HepG2 (cell line): ENCODE measurements around the gene YIF1B. TPM values are rescaled to one million over a fixed set of nuclear protein-coding genes. Genes with fewer than 3 reads are reported as not detected.

Experiments
- ATAC-seq: fragments of 200-7000 bp; cut with Tn5 transposase; 3 replicates; pipeline ENCODE4 v1.9.1; 2020; ENCODE audit warnings: mild to moderate bottlenecking, moderate library complexity
- BruUV-seq: library from RNA; stranded (reverse); fragments of 400-500 nt; replicated peaks from 2 replicates; lab custom pipeline; 2021; lab: Mats Ljungman, UMichigan
- CTCF ChIA-PET: fragments of 300-600 bp; formaldehyde crosslinking; extraction: SDS; loops from one replicate; lab custom pipeline; 2021; ENCODE audit warnings: low total read pairs, inconsistent platforms, low intra/inter-chr PET ratio; lab: Yijun Ruan, JAX
- POLR2A ChIA-PET: fragments of 350-600 bp; sonication (Branson Sonifier 250); formaldehyde crosslinking; loops from one replicate; lab custom pipeline; 2020; ENCODE audit warnings: antibody characterized with exemption, inconsistent platforms; lab: Yijun Ruan, JAX
- DNase-seq: peaks from one replicate; pipeline ENCODE4 v3.0.0-alpha.2; 2015; ENCODE audit warnings: low spot score
- FAIRE-seq: peaks from 3 replicates; lab custom pipeline; 2011; peaks lifted over from hg19 to GRCh38; lab: Jason Lieb, UNC
- H2AFZ ChIP-seq: one replicate; pipeline ENCODE4 v1.6.1; 2011; ENCODE audit warnings: low read length, inconsistent platforms
- H3K27ac ChIP-seq: fragments of 300-600 bp; 3 replicates; pipeline ENCODE4 v1.8.0; 2011; ENCODE audit warnings: mixed run types, mild to moderate bottlenecking, mixed read lengths, low read length, inconsistent platforms; ENCODE audit not compliant: insufficient read depth; ENCODE audit errors: extremely low read length
- H3K27me3 ChIP-seq, 2 experiments: fragments of 200-600 bp in 1 of 2; 2 replicates in 1 of 2; 3 replicates in 1 of 2; pipeline versions ENCODE4 v1.6.0 to v1.8.0; 2011; ENCODE audit warnings: low read length in 2 of 2, mild to moderate bottlenecking in 2 of 2, moderate library complexity in 2 of 2, inconsistent platforms in 1 of 2; ENCODE audit not compliant: insufficient read depth in 2 of 2, control insufficient read depth in 1 of 2
- H3K36me3 ChIP-seq, 2 experiments: fragments of 200-600 bp in 1 of 2; replicated peaks in 1 of 2; 2 replicates in 1 of 2; 3 replicates in 1 of 2; pipeline versions ENCODE4 v1.5.1 to v1.8.0; 2011; ENCODE audit warnings: low read length in 2 of 2, inconsistent platforms in 1 of 2; ENCODE audit not compliant: insufficient read depth in 2 of 2, control insufficient read depth in 1 of 2
- H3K4me1 ChIP-seq: 2 replicates; pipeline ENCODE4 v1.5.1; 2012; ENCODE audit warnings: low read length, inconsistent platforms; ENCODE audit not compliant: insufficient read depth
- H3K4me2 ChIP-seq: 2 replicates; pipeline ENCODE4 v1.6.0; 2011; ENCODE audit warnings: low read depth, low read length, inconsistent platforms
- H3K4me3 ChIP-seq, 3 experiments: fragments of 200-600 bp in 1 of 3; sonication (generic), shearing (Covaris generic) in 1 of 3; replicated peaks in 1 of 3; 2 replicates each; pipeline ENCODE4 v1.5.1; 2011 to 2016; ENCODE audit warnings: low read length in 3 of 3, inconsistent platforms in 2 of 3, low read depth in 2 of 3, mild to moderate bottlenecking in 2 of 3, control low read depth in 1 of 3, mixed read lengths in 1 of 3; ENCODE audit not compliant: insufficient read depth in 1 of 3
- H3K79me2 ChIP-seq: one replicate; pipeline ENCODE4 v1.6.1; 2011; ENCODE audit warnings: low read length, inconsistent platforms; ENCODE audit not compliant: insufficient read depth
- H3K9ac ChIP-seq: 2 replicates; pipeline ENCODE4 v1.6.0; 2011; ENCODE audit warnings: mild to moderate bottlenecking, low read depth, low read length, inconsistent platforms; ENCODE audit not compliant: insufficient read depth
- H3K9me3 ChIP-seq: 2 replicates; pipeline ENCODE4 v1.5.1; 2012; ENCODE audit warnings: mild to moderate bottlenecking, low read length
- H4K20me1 ChIP-seq: 2 replicates; pipeline ENCODE4 v1.6.0; 2011; ENCODE audit warnings: inconsistent platforms, mild to moderate bottlenecking, low read length, moderate library complexity; ENCODE audit not compliant: insufficient read depth
- AGO1 ChIP-seq: fragments of 200-400 bp; formaldehyde crosslinking; IDR thresholded peaks from 2 replicates; pipeline ENCODE4 v1.6.1; 2017; ENCODE audit warnings: mild to moderate bottlenecking, low read depth, low read length, moderate library complexity; ENCODE audit not compliant: poor library complexity, severe bottlenecking
- AGO2 ChIP-seq: fragments of 200-400 bp; formaldehyde crosslinking; optimal IDR thresholded peaks from 2 replicates; pipeline ENCODE3; 2017; ENCODE audit warnings: mild to moderate bottlenecking, low read depth, low read length, moderate library complexity
- DNMT1 ChIP-seq: sonication (generic); formaldehyde crosslinking; IDR thresholded peaks from 2 replicates; pipeline ENCODE4 v1.5.1; 2020; ENCODE audit warnings: mild to moderate bottlenecking, missing genetic modification reagents
- GFI1 ChIP-seq: sonication (generic); formaldehyde crosslinking; IDR thresholded peaks from 2 replicates; pipeline ENCODE4 v1.5.0; 2020; ENCODE audit warnings: missing genetic modification reagents, mild to moderate bottlenecking, borderline replicate concordance
- HES4 ChIP-seq: sonication (generic); formaldehyde crosslinking; IDR thresholded peaks from 2 replicates; pipeline ENCODE4 v1.9.0; 2021; ENCODE audit warnings: mild to moderate bottlenecking, missing genetic modification reagents, borderline replicate concordance
- HIVEP1 ChIP-seq: sonication (generic); formaldehyde crosslinking; IDR thresholded peaks from 2 replicates; pipeline ENCODE4 v1.4.0; 2020; ENCODE audit warnings: mild to moderate bottlenecking, missing genetic modification reagents
- JUNB ChIP-seq: sonication (generic); formaldehyde crosslinking; IDR thresholded peaks from 2 replicates; pipeline ENCODE4 v1.8.0; 2022; ENCODE audit warnings: missing genetic modification reagents, mild to moderate bottlenecking, borderline replicate concordance
- NR3C1 ChIP-seq: sonication (generic); formaldehyde crosslinking; IDR thresholded peaks from 2 replicates; pipeline ENCODE4 v1.4.0; 2020; ENCODE audit warnings: missing genetic modification reagents
- PAF1 ChIP-seq: IDR thresholded peaks from 2 replicates; pipeline ENCODE4 v1.6.1; 2016; ENCODE audit warnings: missing genetic modification reagents, missing compliant biosample characterization
- SMARCE1 ChIP-seq: fragments of 450-650 bp; IDR thresholded peaks from 2 replicates; pipeline ENCODE4 v1.6.1; 2017; ENCODE audit warnings: borderline replicate concordance
- SNAI1 ChIP-seq: sonication (generic); formaldehyde crosslinking; IDR thresholded peaks from 2 replicates; pipeline ENCODE4 v1.5.0; 2020; ENCODE audit warnings: mild to moderate bottlenecking, missing genetic modification reagents, borderline replicate concordance
- SP5 ChIP-seq: IDR thresholded peaks from 2 replicates; pipeline ENCODE4 v1.6.1; 2016; ENCODE audit warnings: low read depth, borderline replicate concordance
- SRSF1 ChIP-seq: fragments of 200-400 bp; formaldehyde crosslinking; optimal IDR thresholded peaks from 2 replicates; pipeline ENCODE3; 2017; ENCODE audit warnings: mild to moderate bottlenecking, low read depth, low read length, moderate library complexity
- SYNCRIP ChIP-seq: fragments of 200-400 bp; formaldehyde crosslinking; IDR thresholded peaks from 2 replicates; pipeline ENCODE4 v1.6.1; 2018; ENCODE audit warnings: mild to moderate bottlenecking, low read depth, low read length; ENCODE audit not compliant: insufficient read depth
- TFDP1 ChIP-seq: IDR thresholded peaks from 2 replicates; pipeline ENCODE4 v1.6.1; 2016; ENCODE audit warnings: missing compliant biosample characterization, missing genetic modification reagents, borderline replicate concordance
- TSC22D2 ChIP-seq: sonication (generic); formaldehyde crosslinking; IDR thresholded peaks from 2 replicates; pipeline ENCODE4 v1.5.1; 2020; ENCODE audit warnings: missing genetic modification reagents, mild to moderate bottlenecking, borderline replicate concordance
- ZBTB1 ChIP-seq: sonication (generic); formaldehyde crosslinking; IDR thresholded peaks from 2 replicates; pipeline ENCODE4 v1.4.0; 2020; ENCODE audit warnings: missing genetic modification reagents, borderline replicate concordance
- ZEB1 ChIP-seq: IDR thresholded peaks from 2 replicates; pipeline ENCODE4 v1.6.1; 2012; ENCODE audit warnings: mild to moderate bottlenecking, low read depth, inconsistent platforms; ENCODE audit not compliant: insufficient replicate concordance
- ZNF282 ChIP-seq: fragments of 450-650 bp; IDR thresholded peaks from 2 replicates; pipeline ENCODE4 v1.6.1; 2018; ENCODE audit not compliant: partially characterized antibody
- ZNF501 ChIP-seq: sonication (generic); formaldehyde crosslinking; IDR thresholded peaks from 2 replicates; pipeline ENCODE4 v1.5.1; 2020; ENCODE audit warnings: mild to moderate bottlenecking, moderate library complexity, missing genetic modification reagents
- ZNF562 ChIP-seq: sonication (generic); formaldehyde crosslinking; IDR thresholded peaks from 2 replicates; pipeline ENCODE4 v1.8.0; 2022; ENCODE audit warnings: missing genetic modification reagents, borderline replicate concordance
- ZNF570 ChIP-seq: sonication (generic); formaldehyde crosslinking; IDR thresholded peaks from 2 replicates; pipeline ENCODE4 v1.4.0; 2020; ENCODE audit warnings: mild to moderate bottlenecking, missing genetic modification reagents, borderline replicate concordance
- ZNF644 ChIP-seq: IDR thresholded peaks from 2 replicates; pipeline ENCODE4 v1.6.1; 2016; ENCODE audit warnings: low read depth
- ZNF740 ChIP-seq: sonication (generic); formaldehyde crosslinking; IDR thresholded peaks from 2 replicates; pipeline ENCODE4 v1.4.0; 2020; ENCODE audit warnings: missing genetic modification reagents
- ZNF788 ChIP-seq: sonication (generic); formaldehyde crosslinking; IDR thresholded peaks from 2 replicates; pipeline ENCODE4 v1.5.0; 2020; ENCODE audit warnings: mild to moderate bottlenecking, missing genetic modification reagents, borderline replicate concordance
- WGBS: methylation state at CpG from one replicate; pipeline ENCODE4 v1.1.6; 2017; ENCODE audit warnings: low lambda C conversion rate; 5-methylcytosine and 5-hydroxymethylcytosine counted together
- in situ Hi-C: cut with HindIII; loops from 2 replicates; pipeline ENCODE4 v1.10.0; 2017; ENCODE audit warnings: low pct_unique_long_range_greater_than_20kb; ENCODE audit not compliant: extremely low pct_ligation_motif_present
- intact Hi-C: fragments of 100-400 bp; cut with micrococcal nuclease; formaldehyde crosslinking; loops from one replicate; pipeline ENCODE4 v1.10.0; 2022; ENCODE audit not compliant: unreplicated experiment
- polyA plus RNA-seq, 8 experiments: library from polyadenylated mRNA; depleted of rRNA in 3 of 8; stranded (reverse) in 7 of 8; unstranded in 1 of 8; fragments of >200 nt; fragmentation: Illumina TruSeq in 4 of 8; extraction: Trizol in 4 of 8; gene quantifications; 2 replicates each; pipeline versions ENCODE4 v1.2.1 to v1.2.3, GENCODE V29; 2011 to 2016; ENCODE audit warnings: low read depth in 4 of 8, missing spikeins in 1 of 8, mixed read lengths in 1 of 8; ENCODE audit not compliant: insufficient read depth in 1 of 8
- total RNA-seq, 5 experiments: library from RNA; depleted of rRNA; stranded (reverse); fragments of >200 nt; fragmentation: Illumina TruSeq; extraction: Trizol; gene quantifications; 2 replicates each; pipeline ENCODE4 v1.2.3, GENCODE V29; 2016; ENCODE audit warnings: low read depth in 1 of 5

Gene YIF1B
- total and polyA plus RNA-seq, 2 of the 13 experiments (the other 11 are each of a cell fraction or from before 2014, with no cell fraction given): 41.4 to 85.2 TPM

GRCh38 chr19:38304352-38304865 lies 11.3 kb downstream of the YIF1B start:
- peak; percentile 15 for ATAC-seq
- H3K27me3 ChIP-seq: no peaks in the 10 kb centered on the region
- H3K9me3 ChIP-seq: no peaks in the 10 kb centered on the region
- H3K36me3 ChIP-seq: peaks cover 1 to 6% of the 10 kb centered on the region in 2 experiments; a peak in 3 of 5 replicates
- H4K20me1 ChIP-seq: no peaks in the 10 kb centered on the region
- CTCF ChIA-PET: no interaction called here
- H3K4me1 ChIP-seq: peaks cover 37% of the 10 kb centered on the region
- H2AFZ ChIP-seq: no peak overlapping the region
- no peak for FAIRE-seq
- intact Hi-C loops (no loop called here), in situ Hi-C loops (no loop called here)
- TSS peak; percentile 65 for BruUV-seq
- H3K79me2 ChIP-seq: no peaks in the 10 kb centered on the region
- DNase-seq: no peak
- 0 out of 2 replicates have a peak overlapping the region, but pooled peaks have one; percentile 7 for H3K9ac ChIP-seq
- H3K4me3 ChIP-seq: peak overlapping the region; percentile 17 to 60 (median 26); a peak in 4 of 6 replicates
- POLR2A ChIA-PET: interaction anchor here (1.1 to 1.9 kb wide), 3 partner anchors 11 to 70 kb away, joined by 3 to 11 read pairs (median 5); partner anchors contain the start of gene PSMD8
- peak overlapping the region; percentile 66 for H3K4me2 ChIP-seq
- H3K27ac ChIP-seq: peak overlapping the region; percentile 58
- 50% methylated on average over 6 of the region's 27 CpGs for WGBS
- TF ChIP-seq TSC22D2 (CRISPR knock-in tag) (no peak), ZNF501 (CRISPR knock-in tag) (no peak), ZNF740 (CRISPR knock-in tag) (no peak), ZNF644 (CRISPR knock-in tag) (no peak), DNMT1 (CRISPR knock-in tag) (no peak), ZBTB1 (CRISPR knock-in tag) (no peak), AGO2 (peak; percentile 54), GFI1 (CRISPR knock-in tag) (no peak), HES4 (0 out of 2 replicates have a peak, but pooled peaks have one; percentile 6), NR3C1 (CRISPR knock-in tag) (no peak), SMARCE1 (no peak), HIVEP1 (CRISPR knock-in tag) (peak; percentile 42; the same call in 1 of the 2 replicates), AGO1 (no peak), ZNF788 (CRISPR knock-in tag) (0 out of 2 replicates have a peak, but pooled peaks have one; percentile 14), SYNCRIP (no peak), ZNF570 (no peak), ZNF282 (no peak), ZEB1 (no peak), SNAI1 (no peak), SRSF1 (peak; percentile 13), ZNF562 (CRISPR knock-in tag) (no peak), PAF1 (CRISPR knock-in tag) (no peak), TFDP1 (CRISPR knock-in tag) (no peak), SP5 (CRISPR knock-in tag) (peak; percentile 43; the same call in 1 of the 2 replicates), JUNB (no peak)
